ENCODE results near the gene SMURF2. TPM values are rescaled to one million over a fixed set of nuclear protein-coding genes. Genes with fewer than 3 reads are reported as not detected.

SMURF2 gene
- total and polyA plus RNA-seq, 8 donors, result 41.6 to 67.6 (median 52.7) TPM

GRCh38 chr17:64547319-64547718, 114.8 kb downstream of the SMURF2 start:
- Histone ChIP-seq H3K9me3 (no peaks in the 10 kb centered on the region), H3K36me3 (peaks cover 0 to 89% of the 10 kb centered on the region in 2 donors), H3K27ac (no peak overlapping the region), H3K27me3 (no peaks in the 10 kb centered on the region), H3K4me3 (no peak overlapping the region), H3K4me1 (no peaks in the 10 kb centered on the region)
- no peak for TF ChIP-seq CTCF (IDR thresholded peaks at IDR 0.05)
- ATAC-seq (no peak), DNase-seq (no peak)
- intact Hi-C loops (cut with DNase I), result no loop called here

- DNase-seq, result no peak
- ATAC-seq, result no peak
- Histone ChIP-seq H3K4me1 (no peaks in the 10 kb centered on the region), H3K36me3 (peaks cover 0 to 92% of the 10 kb centered on the region in 2 donors), H3K27ac (no peak overlapping the region), H3K27me3 (no peaks in the 10 kb centered on the region), H3K4me3 (no peak overlapping the region), H3K9me3 (no peaks in the 10 kb centered on the region)
- intact Hi-C loops (cut with DNase I), result no loop called here
- TF ChIP-seq CTCF (IDR thresholded peaks at IDR 0.05), result no peak
Observed at GRCh38 chr17:64546716-64547115, 115.4 kb downstream of the SMURF2 start.

GRCh38 chr17:64544742-64545141, 117.4 kb downstream of the SMURF2 start:
- intact Hi-C loops (cut with DNase I), result no loop called here
- Histone ChIP-seq H3K4me1 (no peaks in the 10 kb centered on the region), H3K9me3 (no peaks in the 10 kb centered on the region), H3K36me3 (peaks cover 0 to 86% of the 10 kb centered on the region in 2 donors), H3K4me3 (no peak overlapping the region), H3K27ac (no peak overlapping the region), H3K27me3 (no peaks in the 10 kb centered on the region)
- TF ChIP-seq CTCF (IDR thresholded peaks at IDR 0.05), result no peak
- no peak for ATAC-seq
- DNase-seq, result no peak

GRCh38 chr17:64540118-64540776, 121.9 kb downstream of the SMURF2 start:
- DNase-seq (no peak), ATAC-seq (no peak)
- no peak overlapping the region for H3K27ac ChIP-seq
- intact Hi-C loops (cut with DNase I), result no loop called here
- no peaks in the 10 kb centered on the region for H3K4me1 ChIP-seq
- no peak overlapping the region for H3K4me3 ChIP-seq
- H3K9me3 ChIP-seq, result no peaks in the 10 kb centered on the region
- peaks cover 0 to 90% of the 10 kb centered on the region in 2 donors for H3K36me3 ChIP-seq
- H3K27me3 ChIP-seq, result no peaks in the 10 kb centered on the region
- no peak for TF ChIP-seq CTCF (IDR thresholded peaks at IDR 0.05)

GRCh38 chr17:64538508-64539130, 123.5 kb downstream of the SMURF2 start:
- peak; percentile 36 for ATAC-seq
- H3K9me3 ChIP-seq, result no peaks in the 10 kb centered on the region
- H3K36me3 ChIP-seq, result peaks cover 0 to 92% of the 10 kb centered on the region in 2 donors
- TF ChIP-seq CTCF (IDR thresholded peaks at IDR 0.05), result no peak
- H3K4me1 ChIP-seq, result no peaks in the 10 kb centered on the region
- H3K27me3 ChIP-seq, result no peaks in the 10 kb centered on the region
- H3K27ac ChIP-seq, result no peak overlapping the region
- intact Hi-C loops (cut with DNase I), result no loop called here
- no peak overlapping the region for H3K4me3 ChIP-seq
- DNase-seq, result peak in 2 of 4 donors; percentile 56 to 74

All from left lung (tissue), 10 donors.